IPS DF 4.7 (cell line): ENCODE data around the gene TOE1.

ENCODE experiments used
- DNase-seq: peaks from one replicate; pipeline ENCODE4 v3.0.0-alpha.2; 2013; ENCODE audit warnings: low spot score; ENCODE audit errors: extremely low read depth

TOE1 gene

DNA sequence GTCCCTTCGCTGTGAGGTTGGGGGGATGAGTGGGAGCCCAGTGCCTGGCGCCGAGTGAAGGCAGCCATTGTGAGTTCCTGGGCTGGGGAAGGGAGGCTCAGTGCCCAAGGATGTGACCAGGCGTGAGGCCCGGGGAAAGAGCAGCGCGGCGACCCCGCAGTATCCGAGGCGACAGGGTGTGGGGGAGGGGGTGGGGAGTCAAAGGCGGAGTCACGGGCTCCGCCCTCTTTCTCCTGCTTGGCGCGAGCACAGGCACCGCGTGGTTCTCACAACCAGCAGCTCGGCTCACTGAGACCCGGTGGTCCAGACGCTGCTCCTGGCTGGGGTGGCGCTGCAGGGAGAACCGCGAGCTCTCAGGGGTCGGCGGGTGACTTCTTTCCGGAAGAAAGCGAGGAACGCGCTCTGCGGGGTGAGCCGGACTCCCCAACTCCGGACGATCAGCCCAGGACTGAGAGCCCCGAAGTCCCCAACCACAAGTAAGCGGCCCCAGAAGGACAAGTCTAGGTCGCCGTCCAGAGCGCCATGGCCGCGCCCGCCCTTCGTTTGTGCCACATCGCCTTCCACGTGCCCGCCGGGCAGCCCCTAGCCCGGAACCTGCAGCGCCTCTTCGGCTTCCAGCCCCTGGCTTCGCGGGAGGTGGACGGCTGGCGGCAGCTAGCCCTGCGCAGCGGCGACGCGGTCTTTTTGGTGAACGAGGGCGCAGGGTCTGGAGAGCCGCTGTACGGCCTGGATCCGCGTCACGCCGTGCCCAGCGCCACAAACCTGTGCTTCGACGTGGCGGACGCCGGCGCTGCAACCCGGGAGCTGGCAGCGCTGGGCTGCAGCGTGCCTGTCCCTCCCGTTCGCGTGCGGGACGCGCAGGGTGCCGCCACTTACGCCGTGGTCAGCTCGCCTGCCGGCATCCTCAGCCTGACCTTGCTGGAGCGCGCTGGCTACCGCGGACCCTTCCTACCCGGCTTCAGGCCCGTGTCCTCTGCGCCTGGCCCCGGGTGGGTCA is 13.0 kb upstream of the TOE1 start, which contains the start of gene HPDL:
HPDL (plus strand) TSS at position 269 of the 997 bp plus-strand sequence; CDS start at position 523, 254 bp downstream.
- DNase-seq, result peak; percentile 58

DNA sequence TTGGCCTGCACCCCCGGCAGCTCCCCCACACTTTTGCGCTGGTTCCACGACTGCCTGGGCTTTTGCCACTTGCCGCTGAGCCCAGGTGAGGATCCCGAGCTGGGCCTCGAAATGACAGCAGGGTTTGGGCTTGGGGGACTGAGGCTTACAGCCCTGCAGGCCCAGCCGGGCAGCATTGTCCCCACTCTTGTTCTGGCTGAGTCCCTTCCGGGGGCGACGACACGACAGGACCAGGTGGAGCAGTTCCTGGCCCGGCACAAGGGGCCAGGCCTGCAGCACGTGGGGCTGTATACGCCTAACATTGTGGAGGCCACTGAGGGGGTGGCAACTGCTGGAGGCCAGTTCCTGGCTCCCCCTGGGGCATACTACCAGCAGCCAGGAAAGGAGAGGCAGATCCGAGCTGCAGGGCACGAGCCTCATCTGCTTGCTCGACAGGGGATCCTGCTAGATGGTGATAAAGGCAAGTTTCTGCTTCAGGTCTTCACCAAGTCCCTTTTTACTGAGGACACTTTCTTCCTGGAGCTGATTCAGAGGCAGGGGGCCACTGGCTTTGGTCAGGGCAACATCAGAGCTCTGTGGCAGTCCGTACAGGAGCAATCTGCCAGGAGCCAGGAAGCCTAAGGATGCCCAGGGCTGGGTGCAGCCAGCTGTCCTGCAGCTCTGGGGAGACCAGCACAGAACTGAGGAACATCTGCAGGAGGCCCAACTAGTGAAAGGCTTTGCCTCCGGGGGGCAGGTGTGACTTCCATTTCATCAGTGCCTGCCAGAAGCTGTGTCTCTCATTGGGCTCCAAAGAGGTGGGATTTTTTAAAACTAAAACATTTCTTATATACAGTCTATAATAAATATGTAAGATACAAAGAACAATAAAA is 12.1 kb upstream of the TOE1 start:
- no peak for DNase-seq

DNA sequence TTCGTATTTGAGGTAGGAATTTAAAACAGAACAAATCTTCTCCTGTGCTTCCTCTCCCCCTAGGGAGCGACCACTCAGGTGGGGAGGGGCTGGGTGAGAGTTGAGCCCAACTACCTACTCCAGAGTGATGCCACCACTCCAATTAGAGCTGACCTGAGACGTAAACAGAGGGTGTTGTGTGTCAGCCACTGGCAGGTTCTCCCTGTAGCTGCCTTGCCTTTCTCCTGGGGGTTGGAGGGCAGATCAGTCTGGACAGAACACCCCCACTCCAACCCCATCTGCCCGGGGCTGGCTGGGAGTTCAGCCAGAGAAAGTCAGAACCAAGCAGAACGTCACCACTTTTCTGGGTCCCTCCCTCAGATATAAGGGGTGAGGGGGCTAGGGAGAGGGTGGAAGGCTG is 11.3 kb upstream of the TOE1 start:
- DNase-seq, result no peak

DNA sequence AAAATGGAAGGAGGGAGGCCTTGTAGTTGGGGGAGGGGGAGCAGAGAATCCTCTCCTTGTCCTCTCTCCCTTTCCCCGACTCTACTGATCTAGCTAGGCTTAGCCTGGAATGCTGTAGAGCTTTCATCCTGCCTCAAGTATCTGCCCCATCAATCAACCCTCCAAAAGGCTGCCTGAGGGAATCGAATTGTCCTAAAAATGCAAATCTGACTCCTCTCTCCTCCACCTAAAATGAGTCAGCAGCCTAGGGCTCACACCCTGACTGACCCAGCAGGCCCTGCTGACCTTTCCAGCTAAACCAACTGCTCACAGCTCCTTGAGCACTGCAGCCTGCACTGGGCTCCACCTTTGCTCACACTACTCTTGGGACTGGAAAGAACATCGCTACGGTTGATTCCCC is 10.5 kb upstream of the TOE1 start:
- no peak for DNase-seq

DNA sequence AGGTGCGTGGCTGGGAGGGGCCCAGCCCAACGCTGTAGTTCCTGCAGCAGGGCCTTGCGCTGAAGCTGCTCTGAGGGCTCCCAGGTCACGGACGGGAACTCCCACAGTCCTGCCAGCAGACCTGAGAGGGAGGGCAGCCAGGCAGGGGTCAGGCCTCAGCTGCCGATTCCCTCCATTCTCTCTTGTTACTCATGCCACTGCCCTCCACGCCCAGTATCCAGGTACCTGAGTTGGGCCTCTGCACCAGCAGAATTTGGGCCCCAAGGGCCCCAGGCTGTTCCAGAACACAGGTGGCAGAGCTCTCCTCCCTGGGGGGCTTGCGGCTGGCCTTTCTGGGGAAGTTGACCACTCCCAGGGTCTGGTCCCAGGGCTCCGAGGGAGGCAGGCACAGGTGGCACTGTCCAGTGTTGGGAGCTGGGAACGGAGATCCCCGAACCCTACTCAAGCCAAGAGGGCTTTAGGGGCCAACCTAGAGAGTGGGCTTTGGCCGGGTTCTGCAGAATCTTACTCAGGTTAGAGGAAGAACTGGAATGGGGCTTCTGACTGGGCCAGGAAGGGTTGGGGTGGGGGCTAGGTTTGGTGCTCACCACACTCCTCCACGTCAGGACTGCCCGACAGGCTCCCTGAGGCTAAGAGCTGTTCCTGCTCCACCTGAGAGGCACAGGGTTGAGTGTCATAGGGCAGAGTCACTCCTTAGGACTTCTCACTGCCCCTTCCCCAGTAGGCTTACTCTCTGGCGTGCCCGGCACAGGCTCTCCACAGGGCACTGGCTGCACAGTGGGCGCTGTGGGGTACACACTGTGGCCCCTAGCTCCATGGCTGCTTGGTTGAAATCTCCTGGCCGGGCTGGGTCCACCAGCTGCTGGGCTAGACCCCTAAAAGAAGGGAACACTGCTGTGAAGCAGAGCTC is 8.3 kb upstream of the TOE1 start:
- DNase-seq, result no peak

DNA sequence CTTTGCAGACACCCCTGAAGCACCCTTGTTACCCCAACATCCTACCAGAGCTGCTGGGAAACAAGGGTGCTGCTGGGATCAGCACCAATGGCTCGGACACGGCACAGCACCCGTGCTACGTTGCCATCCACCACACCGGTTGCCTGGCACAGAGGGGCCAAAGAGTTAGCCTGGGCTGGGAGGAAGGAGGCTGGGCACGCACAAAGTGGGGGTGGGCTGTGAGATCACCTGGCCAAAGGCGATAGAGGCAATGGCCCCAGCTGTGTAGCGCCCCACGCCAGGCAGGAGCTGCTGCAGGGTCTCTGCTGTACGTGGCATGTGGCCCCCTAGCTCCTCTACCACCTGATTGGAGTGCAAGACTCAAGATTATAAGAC is 7.6 kb upstream of the TOE1 start:
- DNase-seq, result no peak

DNA sequence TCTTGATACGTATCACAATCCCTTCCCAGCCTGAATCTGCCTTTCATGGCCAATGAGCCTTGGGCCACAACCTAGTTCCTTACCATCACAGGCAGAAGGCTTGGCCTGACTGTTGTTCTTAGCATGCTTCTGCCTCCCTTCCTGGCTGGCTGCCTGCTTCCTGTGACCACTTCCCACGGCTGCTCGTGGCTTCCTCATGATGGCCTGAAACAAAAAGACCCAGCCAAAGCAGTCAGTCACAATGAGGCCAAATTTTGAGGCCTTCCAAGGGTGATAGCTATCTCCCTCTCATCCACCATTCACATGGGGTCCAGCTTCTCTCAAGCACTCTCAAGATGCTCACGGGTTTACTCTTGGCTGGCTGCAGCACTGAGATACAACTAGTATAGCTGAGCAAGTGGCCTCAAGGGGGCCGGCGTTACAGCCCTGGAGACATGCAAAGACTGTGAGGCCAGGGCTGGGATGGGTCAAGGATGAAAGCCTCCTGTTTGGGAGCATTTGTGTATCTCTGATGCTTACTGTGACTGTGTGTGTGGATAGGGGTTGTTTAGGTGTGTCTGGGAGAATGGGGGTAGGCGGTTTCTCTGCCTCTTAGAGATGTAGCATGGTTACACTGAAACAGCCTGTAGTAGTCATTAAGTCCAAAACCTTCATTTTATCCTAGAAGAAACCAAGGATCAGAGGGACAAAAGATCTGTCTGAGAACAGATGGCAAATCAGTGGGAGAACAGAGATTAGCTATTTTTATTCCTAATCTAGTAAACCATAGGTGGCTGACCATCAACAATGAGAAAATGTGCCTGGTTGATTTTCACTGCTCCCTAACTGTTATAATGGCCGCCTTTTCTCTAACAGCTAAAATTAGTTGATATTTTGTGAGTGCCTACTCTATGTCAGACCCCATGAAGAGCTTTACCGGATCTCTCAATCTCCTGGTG is 5.4 kb upstream of the TOE1 start:
- DNase-seq, result no peak

DNA sequence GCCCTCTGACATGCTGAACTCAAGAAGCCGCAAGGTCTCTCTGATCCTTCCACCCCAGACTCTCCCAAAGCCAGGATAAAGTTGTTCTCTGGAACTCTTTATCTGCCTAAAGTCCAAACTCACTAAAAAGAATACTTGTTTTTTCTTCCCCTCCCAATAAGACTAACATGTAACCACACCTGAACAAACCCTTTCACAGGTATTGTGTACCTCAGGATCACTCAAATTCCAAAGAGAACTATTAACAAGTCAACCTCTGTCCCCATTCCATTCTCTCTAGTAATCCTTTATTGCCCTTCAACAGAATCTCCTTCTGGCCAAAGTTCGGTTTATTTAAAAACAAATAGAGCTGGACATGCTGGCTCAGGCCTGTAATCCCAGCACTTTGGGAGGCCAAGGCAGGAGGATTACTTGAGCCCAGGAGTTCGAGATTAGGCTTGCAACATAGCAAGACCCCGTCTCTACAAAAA is 4.1 kb upstream of the TOE1 start:
- DNase-seq, result no peak

DNA sequence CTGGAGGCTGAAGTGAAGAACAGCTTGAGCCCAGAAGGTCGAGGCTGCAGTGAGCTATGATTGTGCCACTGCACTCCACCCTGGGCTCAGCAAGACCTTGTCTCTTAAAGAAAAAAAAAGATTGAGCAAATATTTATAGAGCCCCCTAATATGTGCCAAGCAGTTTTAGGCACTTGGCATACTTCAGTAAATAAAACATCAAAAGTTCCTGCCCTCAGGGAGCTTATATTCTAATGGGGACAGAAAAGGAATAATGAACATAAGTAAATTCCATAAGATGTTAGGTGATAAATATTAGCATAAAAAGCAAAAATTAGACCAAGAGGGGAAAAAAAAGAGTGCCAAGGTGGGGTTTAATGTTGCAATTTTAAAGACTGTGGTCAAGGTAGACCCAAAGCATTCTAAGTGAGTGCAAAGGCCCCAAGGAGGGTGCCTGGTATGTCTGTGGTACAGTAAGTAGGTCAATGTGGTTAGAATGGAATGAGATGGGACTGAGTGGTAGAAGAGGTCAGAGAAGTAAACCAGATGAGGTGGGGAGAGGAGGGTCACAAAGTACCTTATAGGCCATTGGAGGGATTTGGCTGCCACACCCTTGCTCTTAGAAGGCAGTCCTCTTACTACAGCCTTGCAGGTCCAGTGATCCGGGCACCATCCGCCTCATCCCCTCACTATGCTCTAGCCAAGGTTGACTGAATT is 2.2 kb upstream of the TOE1 start:
- no peak for DNase-seq

DNA sequence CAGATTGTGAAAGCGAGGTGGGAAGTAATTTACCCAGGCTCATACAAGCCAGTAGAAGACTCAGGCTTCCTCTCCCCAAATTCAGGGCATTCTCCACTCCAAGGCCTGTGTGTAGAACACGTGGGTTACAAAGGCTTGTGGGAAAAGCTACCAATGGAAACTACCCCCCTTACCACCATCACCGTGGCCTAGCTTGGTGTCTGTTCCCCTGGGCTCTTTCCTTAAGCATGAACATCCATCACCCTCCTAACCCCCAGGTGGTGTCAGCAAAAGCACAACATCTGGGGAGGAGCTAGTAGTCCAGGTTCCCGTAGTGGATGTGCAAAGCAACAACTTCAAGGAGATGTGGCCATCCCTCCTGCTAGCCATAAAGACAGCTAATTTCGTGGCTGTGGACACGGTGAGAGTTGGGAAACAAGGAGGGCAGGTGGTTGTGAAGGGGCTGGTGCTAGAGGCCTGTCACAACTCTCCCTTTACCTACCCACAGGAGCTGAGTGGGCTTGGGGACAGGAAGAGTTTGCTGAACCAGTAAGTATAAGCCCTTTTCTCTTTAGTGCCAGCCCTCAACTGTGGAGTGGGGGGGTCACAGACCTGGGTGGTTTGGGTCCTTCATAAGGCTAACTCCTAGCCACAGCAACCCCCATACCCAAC is 971 bp downstream of the TOE1 start:
- DNase-seq, result no peak

DNA sequence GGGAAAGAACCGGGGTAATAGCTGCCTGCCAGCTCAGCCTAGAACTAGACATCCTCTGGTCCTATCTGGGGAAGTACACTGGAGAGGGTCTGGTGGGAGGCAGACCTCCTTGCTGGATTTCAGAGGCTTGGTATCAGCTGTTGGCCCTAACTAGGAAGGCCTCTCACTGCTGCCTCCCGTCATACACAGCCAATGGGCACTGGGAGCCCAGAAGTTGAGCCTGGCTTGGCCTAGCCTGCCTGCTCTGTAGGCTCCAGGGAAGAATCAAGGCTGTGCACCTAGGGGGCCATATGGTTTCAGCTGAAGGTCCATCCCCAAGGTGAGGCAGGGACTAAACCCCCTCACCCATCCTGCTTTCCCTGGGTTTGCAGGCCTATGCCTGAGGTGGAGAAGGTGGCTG is 4.5 kb downstream of the TOE1 start:
- DNase-seq, result no peak

DNA sequence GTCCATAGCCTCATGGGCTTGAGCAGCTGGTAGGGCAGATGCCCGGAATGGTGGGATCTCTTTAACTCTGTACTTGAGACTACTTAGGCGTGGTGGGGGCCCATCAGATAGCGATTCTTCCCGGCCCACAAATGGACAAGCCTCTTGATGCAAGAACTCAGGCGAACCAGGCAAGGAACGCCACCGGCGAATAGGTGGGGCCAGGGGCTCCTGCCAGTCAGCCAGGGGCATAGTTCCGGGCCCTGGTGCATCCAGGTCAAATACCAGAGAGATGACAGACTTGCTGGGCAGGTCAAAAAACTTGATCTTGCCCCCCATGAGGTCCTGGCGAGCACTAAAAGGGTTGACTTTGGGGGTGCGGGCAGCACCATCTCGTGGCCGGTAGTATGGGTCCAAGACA is 5.0 kb downstream of the TOE1 start:
- no peak for DNase-seq

DNA sequence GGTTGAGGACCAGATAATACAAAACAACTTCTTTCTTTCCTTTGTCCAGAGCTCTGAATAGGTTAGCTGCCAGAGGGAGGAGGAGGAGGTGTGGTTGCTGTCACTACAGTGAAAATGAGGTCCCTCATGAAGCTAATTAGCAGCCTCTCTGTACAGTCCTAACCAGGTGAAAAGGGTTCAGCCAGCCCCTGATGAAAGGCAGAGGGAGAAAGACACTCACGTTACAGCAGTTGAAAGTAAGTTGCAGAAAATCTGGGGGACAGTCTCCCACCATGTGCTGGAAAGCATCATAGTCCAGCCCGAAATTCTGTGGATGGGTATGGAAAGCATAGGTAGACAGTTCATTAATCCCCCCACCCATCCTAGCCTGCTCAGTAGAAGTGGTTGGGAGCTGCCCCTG is 6.5 kb downstream of the TOE1 start:
- DNase-seq, result no peak

DNA sequence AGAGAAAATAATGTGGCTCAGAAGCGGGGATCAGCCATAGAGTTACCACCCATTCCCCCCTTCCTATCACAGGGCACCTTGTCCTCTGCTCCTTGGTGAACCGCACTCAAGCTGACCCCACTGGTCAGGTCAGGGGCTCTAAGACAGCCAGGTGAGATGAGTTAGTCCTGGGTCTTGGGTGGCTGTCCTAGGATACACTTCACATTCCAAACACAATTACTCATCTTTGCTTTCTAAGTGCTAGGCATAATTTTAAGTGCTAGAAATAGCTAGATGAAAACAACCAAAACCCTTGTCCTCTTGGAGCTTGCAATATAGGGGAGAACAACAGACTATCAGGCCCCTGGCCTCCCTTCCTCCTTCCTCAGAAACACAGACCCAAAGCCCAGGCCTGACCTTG is 8.1 kb downstream of the TOE1 start:
- DNase-seq, result no peak

DNA sequence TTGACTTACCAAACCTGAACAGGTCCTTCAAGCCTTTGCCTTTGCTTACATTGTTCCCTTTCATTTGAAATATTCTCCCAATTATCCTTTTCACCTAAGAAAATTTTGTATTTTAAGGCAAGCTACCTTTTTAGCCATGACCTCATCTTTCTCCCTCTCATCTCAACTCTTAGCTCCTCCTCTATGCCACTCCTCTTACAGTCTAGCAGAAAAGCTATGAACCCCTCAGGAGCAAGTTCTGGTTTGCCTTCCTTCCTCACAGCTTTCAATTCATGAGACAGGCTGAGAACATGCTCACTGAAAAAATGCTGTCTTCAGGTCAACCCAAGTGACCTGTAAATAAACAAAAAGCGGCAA is 8.6 kb downstream of the TOE1 start:
- DNase-seq, result no peak

DNA sequence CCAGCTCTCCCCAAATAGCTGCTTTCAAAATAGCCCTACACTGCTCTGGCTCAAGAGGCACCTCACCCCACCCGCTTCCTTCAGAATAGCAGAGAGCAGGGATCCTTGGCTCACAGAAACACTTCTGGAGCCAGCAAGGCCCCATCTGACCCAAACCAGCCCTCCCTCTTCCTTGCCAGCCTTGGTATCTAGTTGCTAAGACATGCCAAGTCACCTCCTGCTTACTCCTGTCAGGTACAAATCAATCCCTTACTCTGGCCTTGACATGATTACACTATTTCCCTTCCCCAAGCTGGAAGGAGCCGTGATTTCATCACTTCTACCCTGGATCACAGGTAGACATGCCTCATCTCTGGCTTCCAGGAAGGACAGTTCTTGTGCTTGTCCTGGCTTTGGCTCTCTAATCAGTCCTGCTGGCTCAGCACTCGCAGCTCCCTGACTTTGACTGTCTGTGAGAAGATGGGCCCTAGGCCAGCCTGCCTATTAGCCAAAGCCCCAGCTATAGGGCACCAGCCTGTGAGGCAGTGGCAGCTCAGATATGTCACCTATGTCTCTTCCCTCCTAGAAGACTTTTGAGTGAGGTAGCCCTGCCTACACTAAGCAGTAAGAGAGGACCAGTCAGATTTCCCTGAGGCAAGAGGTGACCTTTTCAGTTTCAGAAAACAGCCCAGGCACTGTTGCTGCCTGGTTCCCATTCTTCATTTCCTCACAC is 9.2 kb downstream of the TOE1 start:
- no peak for DNase-seq

DNA sequence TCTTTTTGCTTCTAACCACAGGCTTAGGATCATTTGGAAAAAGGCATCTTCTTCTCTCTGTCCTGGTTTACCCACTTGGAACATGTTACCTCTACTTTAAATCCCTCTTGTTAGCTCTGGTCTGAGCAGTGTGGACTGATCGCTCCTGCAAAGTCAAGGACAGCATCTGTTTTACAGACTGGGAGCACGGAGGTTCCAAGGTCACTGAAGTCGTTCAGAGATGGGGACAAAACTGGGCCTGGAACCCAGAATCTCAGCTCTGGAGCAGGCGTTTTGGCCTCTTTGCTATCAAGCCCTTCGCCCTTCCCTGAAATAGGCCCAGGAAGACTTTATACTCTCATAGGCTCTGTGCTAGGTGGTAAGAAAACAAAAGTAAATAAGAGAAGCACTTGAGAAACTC is 11.5 kb downstream of the TOE1 start:
- DNase-seq, result no peak

DNA sequence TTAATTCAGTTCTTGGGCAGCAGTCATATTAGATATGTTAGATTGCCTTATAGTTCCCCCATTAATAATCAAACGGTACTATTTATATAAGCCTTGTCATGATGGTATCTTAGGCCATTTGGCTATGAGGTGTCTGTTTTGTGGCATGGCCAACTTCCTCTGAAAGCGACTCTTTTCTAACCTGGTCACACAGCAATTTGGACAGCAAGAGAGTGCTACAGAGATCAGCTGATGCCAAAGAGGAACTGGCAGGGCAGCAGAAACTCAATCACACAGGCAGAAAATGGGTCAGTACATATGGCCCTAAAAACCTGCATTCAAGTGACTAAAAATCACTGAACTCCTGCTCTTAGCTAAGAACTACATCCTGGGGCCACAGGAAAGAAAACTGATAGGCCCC is 13.7 kb downstream of the TOE1 start:
- DNase-seq, result no peak
